CD8-positive, alpha-beta memory T cell (primary cell): Measurements from ENCODE around the gene TCF3. TPM values are rescaled to one million over a fixed set of nuclear protein-coding genes. Genes with fewer than 3 reads are reported as not detected.

Experiments used
- CTCF ChIA-PET: fragments of 350-600 bp; sonication (Branson Sonifier 250); formaldehyde crosslinking; loops from one replicate; lab custom pipeline; 2021; ENCODE audit warnings: antibody characterized with exemption; lab: Charles Lee
- POLR2A ChIA-PET: fragments of 350-600 bp; sonication (Branson Sonifier 250); formaldehyde crosslinking; loops from one replicate; lab custom pipeline; 2021; ENCODE audit warnings: antibody characterized with exemption; lab: Charles Lee
- DNase-seq, 5 donors: peaks; one replicate each; pipeline versions ENCODE4 v3.0.0 to v3.0.0-alpha.2; 2020 to 2022; ENCODE audit warnings: mixed read lengths in 1 of 5
- H3K27ac ChIP-seq: one replicate; pipeline ENCODE4 v1.7.0; 2013; ENCODE audit warnings: low read depth, mild to moderate bottlenecking, low read length, moderate library complexity
- H3K27me3 ChIP-seq: 2 replicates; pipeline ENCODE4 v1.7.0; 2013; ENCODE audit warnings: low read length, mild to moderate bottlenecking; ENCODE audit not compliant: insufficient read depth, poor library complexity, severe bottlenecking
- H3K36me3 ChIP-seq: 2 replicates; pipeline ENCODE4 v1.7.0; 2013; ENCODE audit warnings: mild to moderate bottlenecking, low read length, moderate library complexity; ENCODE audit not compliant: insufficient read depth
- H3K4me1 ChIP-seq: 2 replicates; pipeline ENCODE4 v1.7.0; 2013; ENCODE audit warnings: mild to moderate bottlenecking, low read length, moderate library complexity; ENCODE audit not compliant: insufficient read depth
- H3K4me3 ChIP-seq: 2 replicates; pipeline ENCODE4 v1.7.0; 2013; ENCODE audit warnings: mild to moderate bottlenecking, low read length
- H3K9me3 ChIP-seq: 2 replicates; pipeline ENCODE4 v1.7.0; 2013; ENCODE audit warnings: mild to moderate bottlenecking, low read length
- H3K27ac Mint-ChIP-seq, 8 donors: one replicate each; pipeline ENCODE4 v1.8.0; 2020 to 2021; ENCODE audit warnings: mixed read lengths in 8 of 8, mild to moderate bottlenecking in 6 of 8, inconsistent platforms in 3 of 8, moderate library complexity in 3 of 8
- H3K27me3 Mint-ChIP-seq, 2 donors: one replicate each; pipeline ENCODE4 v1.8.0; 2020 to 2021; ENCODE audit warnings: mixed read lengths in 2 of 2, mild to moderate bottlenecking in 1 of 2, moderate library complexity in 1 of 2
- H3K36me3 Mint-ChIP-seq, 3 donors: one replicate each; pipeline ENCODE4 v1.8.0; 2020 to 2021; ENCODE audit warnings: mixed read lengths in 3 of 3, inconsistent platforms in 1 of 3, mild to moderate bottlenecking in 1 of 3
- H3K4me1 Mint-ChIP-seq, 3 donors: one replicate each; pipeline ENCODE4 v1.8.0; 2020 to 2021; ENCODE audit warnings: mixed read lengths in 3 of 3, inconsistent platforms in 1 of 3, mild to moderate bottlenecking in 1 of 3
- H3K4me3 Mint-ChIP-seq, 7 donors: one replicate each; pipeline ENCODE4 v1.8.0; 2020 to 2021; ENCODE audit warnings: mixed read lengths in 7 of 7, mild to moderate bottlenecking in 6 of 7, moderate library complexity in 4 of 7, inconsistent platforms in 2 of 7
- H3K9me3 Mint-ChIP-seq, 5 donors: one replicate each; pipeline ENCODE4 v1.8.0; 2020 to 2022; ENCODE audit warnings: mixed read lengths in 5 of 5, mild to moderate bottlenecking in 3 of 5, moderate library complexity in 2 of 5, inconsistent platforms in 1 of 5
- polyA plus RNA-seq: library from polyadenylated mRNA; unstranded; fragments of 300-500 nt; fragmentation: Illumina TruSeq; gene quantifications from one replicate; pipeline ENCODE4 v1.2.3, GENCODE V29; 2021
- total RNA-seq, 2 experiments: library from RNA; stranded (reverse); gene quantifications; one replicate each; pipeline ENCODE4 v1.2.3, GENCODE V29; 2021

The TCF3 gene
- total and polyA plus RNA-seq, 3 experiments from 2014 or later, result 13.3 to 97.0 (median 96.0) TPM

GRCh38 chr19:1587872-1588271 lies 64.5 kb downstream of the TCF3 start:
- Histone ChIP-seq H3K9me3 (no peaks in the 10 kb centered on the region), H3K4me3 (no peak overlapping the region), H3K27me3 (no peaks in the 10 kb centered on the region), H3K36me3 (no peaks in the 10 kb centered on the region), H3K27ac (no peak overlapping the region), H3K4me1 (peaks cover 13% of the 10 kb centered on the region)
- Mint-ChIP-seq H3K9me3 (no peaks in the 10 kb centered on the region), H3K27me3 (no peaks in the 10 kb centered on the region), H3K36me3 (peaks cover 0 to 25% (median 0%) of the 10 kb centered on the region in 3 donors), H3K27ac (peak overlapping the region in 2 of 8 donors; percentile 17 to 24), H3K4me3 (peak overlapping the region in 1 of 7 donors; percentile 48), H3K4me1 (peaks cover 14 to 30% (median 15%) of the 10 kb centered on the region in 3 donors)
- CTCF ChIA-PET, result interaction anchor here (1.4 kb wide), 1 partner anchor 18 kb away, joined by 3 read pairs; the partner anchor contains the start of gene UQCR11
- POLR2A ChIA-PET, result no interaction called here
- DNase-seq, result no peak

- H3K27me3 Mint-ChIP-seq, result no peaks in the 10 kb centered on the region
- CTCF ChIA-PET, result no interaction called here
- H3K4me1 Mint-ChIP-seq, result peaks cover 0 to 14% (median 0%) of the 10 kb centered on the region in 3 donors
- peaks cover 0 to 47% (median 2%) of the 10 kb centered on the region in 3 donors for H3K36me3 Mint-ChIP-seq
- DNase-seq, result no peak
- H3K4me1 ChIP-seq, result peaks cover under 1% of the 10 kb centered on the region
- no peaks in the 10 kb centered on the region for H3K9me3 Mint-ChIP-seq
- H3K27ac Mint-ChIP-seq, result no peak overlapping the region
- H3K4me3 Mint-ChIP-seq, result no peak overlapping the region
- H3K9me3 ChIP-seq, result no peaks in the 10 kb centered on the region
- POLR2A ChIA-PET, result no interaction called here
- H3K27me3 ChIP-seq, result no peaks in the 10 kb centered on the region
- H3K36me3 ChIP-seq, result peaks cover 13% of the 10 kb centered on the region
- no peak overlapping the region for H3K27ac ChIP-seq
- no peak overlapping the region for H3K4me3 ChIP-seq
Measured at GRCh38 chr19:1585243-1585580, 67.2 kb downstream of the TCF3 start.

GRCh38 chr19:1584500-1585242 lies 67.7 kb downstream of the TCF3 start:
- Histone ChIP-seq H3K36me3 (peaks cover 13% of the 10 kb centered on the region), H3K4me1 (no peaks in the 10 kb centered on the region), H3K4me3 (no peak overlapping the region), H3K27me3 (no peaks in the 10 kb centered on the region), H3K9me3 (no peaks in the 10 kb centered on the region), H3K27ac (no peak overlapping the region)
- POLR2A ChIA-PET, result no interaction called here
- H3K36me3 Mint-ChIP-seq, result peaks cover 0 to 51% (median 3%) of the 10 kb centered on the region in 3 donors
- CTCF ChIA-PET, result no interaction called here
- H3K27me3 Mint-ChIP-seq, result no peaks in the 10 kb centered on the region
- H3K4me1 Mint-ChIP-seq, result peaks cover 0 to 11% (median 0%) of the 10 kb centered on the region in 3 donors
- no peak overlapping the region for H3K27ac Mint-ChIP-seq
- no peak for DNase-seq
- H3K9me3 Mint-ChIP-seq, result no peaks in the 10 kb centered on the region
- no peak overlapping the region for H3K4me3 Mint-ChIP-seq

- peaks cover 0 to 67% (median 3%) of the 10 kb centered on the region in 3 donors for H3K36me3 Mint-ChIP-seq
- H3K36me3 ChIP-seq, result peaks cover 13% of the 10 kb centered on the region
- CTCF ChIA-PET, result no interaction called here
Measured at GRCh38 chr19:1582201-1582600, 70.2 kb downstream of the TCF3 start.

GRCh38 chr19:1580957-1581356 lies 71.5 kb downstream of the TCF3 start:
- POLR2A ChIA-PET, result no interaction called here
- H3K4me3 Mint-ChIP-seq, result no peak overlapping the region
- Histone ChIP-seq H3K36me3 (peaks cover 13% of the 10 kb centered on the region), H3K4me3 (no peak overlapping the region), H3K27ac (no peak overlapping the region), H3K27me3 (no peaks in the 10 kb centered on the region), H3K9me3 (no peaks in the 10 kb centered on the region), H3K4me1 (no peaks in the 10 kb centered on the region)
- CTCF ChIA-PET, result no interaction called here
- no peak for DNase-seq
- H3K36me3 Mint-ChIP-seq, result peaks cover 0 to 68% (median 3%) of the 10 kb centered on the region in 3 donors
- H3K4me1 Mint-ChIP-seq, result peaks cover 0 to 4% (median 0%) of the 10 kb centered on the region in 3 donors
- H3K27me3 Mint-ChIP-seq, result no peaks in the 10 kb centered on the region
- H3K9me3 Mint-ChIP-seq, result no peaks in the 10 kb centered on the region
- no peak overlapping the region for H3K27ac Mint-ChIP-seq

More at GRCh38 chr19:1582201-1582600, 70.2 kb downstream of the TCF3 start:
- H3K4me3 Mint-ChIP-seq, result no peak overlapping the region
- H3K27ac Mint-ChIP-seq, result no peak overlapping the region
- H3K27me3 Mint-ChIP-seq, result no peaks in the 10 kb centered on the region
- Histone ChIP-seq H3K4me1 (no peaks in the 10 kb centered on the region), H3K27me3 (no peaks in the 10 kb centered on the region), H3K27ac (no peak overlapping the region), H3K9me3 (no peaks in the 10 kb centered on the region), H3K4me3 (no peak overlapping the region)
- POLR2A ChIA-PET, result no interaction called here
- peaks cover 0 to 7% (median 0%) of the 10 kb centered on the region in 3 donors for H3K4me1 Mint-ChIP-seq
- DNase-seq, result no peak
- H3K9me3 Mint-ChIP-seq, result no peaks in the 10 kb centered on the region

GRCh38 chr19:1580382-1580781 lies 72.0 kb downstream of the TCF3 start:
- Histone ChIP-seq H3K9me3 (no peaks in the 10 kb centered on the region), H3K4me3 (no peak overlapping the region), H3K4me1 (no peaks in the 10 kb centered on the region), H3K27ac (no peak overlapping the region), H3K36me3 (peaks cover 13% of the 10 kb centered on the region), H3K27me3 (no peaks in the 10 kb centered on the region)
- Mint-ChIP-seq H3K27ac (no peak overlapping the region), H3K4me3 (no peak overlapping the region), H3K4me1 (no peaks in the 10 kb centered on the region), H3K9me3 (no peaks in the 10 kb centered on the region), H3K27me3 (no peaks in the 10 kb centered on the region), H3K36me3 (peaks cover 0 to 63% (median 3%) of the 10 kb centered on the region in 3 donors)
- no peak for DNase-seq
- ChIA-PET CTCF (no interaction called here), POLR2A (interaction anchor here (1.3 kb wide), 1 partner anchor 13 kb away, joined by 4 read pairs; the partner anchor contains the start of gene MBD3)

GRCh38 chr19:1579222-1579621 lies 73.2 kb downstream of the TCF3 start:
- ChIA-PET POLR2A (interaction anchor here (1.3 kb wide), 1 partner anchor 14 kb away, joined by 4 read pairs; the partner anchor contains the start of gene MBD3), CTCF (interaction anchor here (1.2 kb wide), 1 partner anchor 11 kb away, joined by 5 read pairs; no protein-coding TSS in a partner anchor)
- no peaks in the 10 kb centered on the region for H3K27me3 ChIP-seq

GRCh38 chr19:1577929-1578618 lies 74.3 kb downstream of the TCF3 start:
- Histone ChIP-seq H3K27me3 (no peaks in the 10 kb centered on the region), H3K36me3 (peaks cover 13% of the 10 kb centered on the region), H3K9me3 (no peaks in the 10 kb centered on the region), H3K4me3 (no peak overlapping the region), H3K4me1 (no peaks in the 10 kb centered on the region), H3K27ac (no peak overlapping the region)
- peaks cover 0 to 48% (median 3%) of the 10 kb centered on the region in 3 donors for H3K36me3 Mint-ChIP-seq
- H3K9me3 Mint-ChIP-seq, result no peaks in the 10 kb centered on the region
- H3K27me3 Mint-ChIP-seq, result no peaks in the 10 kb centered on the region
- H3K27ac Mint-ChIP-seq, result no peak overlapping the region
- no peaks in the 10 kb centered on the region for H3K4me1 Mint-ChIP-seq
- CTCF ChIA-PET, result interaction anchor here (0.9 kb wide), 1 partner anchor 9 kb away, joined by 3 read pairs; no protein-coding TSS in a partner anchor
- POLR2A ChIA-PET, result no interaction called here
- no peak for DNase-seq
- no peak overlapping the region for H3K4me3 Mint-ChIP-seq

More at GRCh38 chr19:1579222-1579621, 73.2 kb downstream of the TCF3 start:
- H3K36me3 ChIP-seq, result peaks cover 13% of the 10 kb centered on the region
- Mint-ChIP-seq H3K4me1 (no peaks in the 10 kb centered on the region), H3K27me3 (no peaks in the 10 kb centered on the region), H3K9me3 (no peaks in the 10 kb centered on the region), H3K27ac (peak overlapping the region in 1 of 8 donors; percentile 54), H3K36me3 (peaks cover 0 to 56% (median 3%) of the 10 kb centered on the region in 3 donors), H3K4me3 (no peak overlapping the region)
- no peak for DNase-seq
- no peaks in the 10 kb centered on the region for H3K4me1 ChIP-seq
- H3K27ac ChIP-seq, result no peak overlapping the region
- no peaks in the 10 kb centered on the region for H3K9me3 ChIP-seq
- H3K4me3 ChIP-seq, result no peak overlapping the region
